HG02678 (cell line): Measurements from ENCODE around the gene INTU.
A peak's percentile ranks its signal among the peaks of the same experiment; 100 is the strongest.
"Not testable (repeated sequence)": the region's sequence is repeated elsewhere in the genome, so short reads cannot be mapped to it uniquely, and the experiment has no call there.

ENCODE experiments used
- ATAC-seq: cut with Tn5 transposase; IDR thresholded peaks from one replicate; pipeline ENCODE4 v1.9.1; 2021; ENCODE audit warnings: mild to moderate bottlenecking, moderate library complexity; ENCODE audit not compliant: unreplicated experiment

The INTU gene

GRCh38 chr4:127632420-127633403 is at the start of gene INTU:
Gene INTU, plus strand, starts transcription at chr4:127632957. Its CDS starts 78 bp downstream, at chr4:127633035.
- ATAC-seq: peak; percentile 96

- ATAC-seq: not testable (repeated sequence)
Measured at GRCh38 chr4:127586496-127586895, 46.3 kb upstream of the INTU start.

GRCh38 chr4:127586922-127587571 is 45.7 kb upstream of the INTU start:
- peak; percentile 99 for ATAC-seq

- not testable (repeated sequence) for ATAC-seq
Measured at GRCh38 chr4:127589153-127589552, 43.6 kb upstream of the INTU start.

GRCh38 chr4:127598656-127599055 is 34.1 kb upstream of the INTU start:
- ATAC-seq: no peak

- no peak for ATAC-seq
Measured at GRCh38 chr4:127601029-127601428, 31.7 kb upstream of the INTU start.

GRCh38 chr4:127604949-127605709 is 27.6 kb upstream of the INTU start:
- ATAC-seq: no peak

GRCh38 chr4:127606823-127607222 is 25.9 kb upstream of the INTU start:
- ATAC-seq: no peak

GRCh38 chr4:127609484-127609883 is 23.3 kb upstream of the INTU start:
- ATAC-seq: no peak

- no peak for ATAC-seq
Measured at GRCh38 chr4:127610488-127610887, 22.3 kb upstream of the INTU start.

GRCh38 chr4:127616898-127617297 is 15.9 kb upstream of the INTU start:
- ATAC-seq: no peak

- no peak for ATAC-seq
Measured at GRCh38 chr4:127618427-127618826, 14.3 kb upstream of the INTU start.

GRCh38 chr4:127622621-127622920 is 10.2 kb upstream of the INTU start:
- no peak for ATAC-seq

- peak; percentile 63 for ATAC-seq
Measured at GRCh38 chr4:127622921-127623796, 9.6 kb upstream of the INTU start.

GRCh38 chr4:127623797-127624083 is 9.0 kb upstream of the INTU start:
- no peak for ATAC-seq

GRCh38 chr4:127624173-127624572 is 8.6 kb upstream of the INTU start:
- ATAC-seq: no peak

- ATAC-seq: no peak
Measured at GRCh38 chr4:127629371-127629770, 3.4 kb upstream of the INTU start.

- ATAC-seq: no peak
Measured at GRCh38 chr4:127630152-127630551, 2.6 kb upstream of the INTU start.

GRCh38 chr4:127631420-127631819 is 1.3 kb upstream of the INTU start:
- ATAC-seq: no peak

- no peak for ATAC-seq
Measured at GRCh38 chr4:127634181-127634580, 1.4 kb downstream of the INTU start.

- no peak for ATAC-seq
Measured at GRCh38 chr4:127641524-127641923, 8.8 kb downstream of the INTU start.
